GM12873 (cell line): ENCODE results near the gene KANK3.

Experiments used
- CTCF ChIP-seq: IDR thresholded peaks from 2 replicates; pipeline ENCODE4 v1.5.1; 2012; ENCODE audit warnings: low read depth, mild to moderate bottlenecking, moderate library complexity, low read length, control low read depth; ENCODE audit not compliant: insufficient read depth; ENCODE audit errors: missing control alignments

KANK3 gene

GRCh38 chr19:8332976-8333766 is 9.9 kb downstream of the KANK3 start:
- no peak for TF ChIP-seq CTCF

GRCh38 chr19:8331263-8331845 is 11.7 kb downstream of the KANK3 start:
- TF ChIP-seq CTCF, result no peak

GRCh38 chr19:8329996-8330395 is 13.1 kb downstream of the KANK3 start:
- TF ChIP-seq CTCF, result no peak

GRCh38 chr19:8325454-8325853 is 17.6 kb downstream of the KANK3 start:
- TF ChIP-seq CTCF, result no peak

- TF ChIP-seq CTCF, result no peak
Measured at GRCh38 chr19:8324186-8325050, 18.6 kb downstream of the KANK3 start.

- no peak for TF ChIP-seq CTCF
Measured at GRCh38 chr19:8323781-8324185, 19.3 kb downstream of the KANK3 start.

- no peak for TF ChIP-seq CTCF
Measured at GRCh38 chr19:8322638-8322997, 20.4 kb downstream of the KANK3 start.
